NCI-H1436 treated with DMSO at 0.1 percent for 48 hours (cell line): ENCODE measurements around the gene CAB39.
"Not testable (repeated sequence)": the region's sequence is repeated elsewhere in the genome, so short reads cannot be mapped to it uniquely, and the experiment has no call there.

Source experiments
- DNase-seq: peaks from one replicate; lab custom pipeline; 2025; lab: John Stamatoyannopoulos, UW

CAB39 gene

GRCh38 chr2:230715201-230715600 is 2.6 kb downstream of the CAB39 start:
- no peak for DNase-seq

- no peak for DNase-seq
Measured at GRCh38 chr2:230716588-230716987, 3.9 kb downstream of the CAB39 start.

GRCh38 chr2:230717600-230717999 is 5.0 kb downstream of the CAB39 start:
- no peak for DNase-seq

- DNase-seq: no peak
Measured at GRCh38 chr2:230719340-230719739, 6.7 kb downstream of the CAB39 start.

GRCh38 chr2:230721712-230722111 is 9.1 kb downstream of the CAB39 start:
- DNase-seq: no peak

- no peak for DNase-seq
Measured at GRCh38 chr2:230722207-230722885, 9.7 kb downstream of the CAB39 start.

- DNase-seq: no peak
Measured at GRCh38 chr2:230723363-230723762, 10.7 kb downstream of the CAB39 start.

GRCh38 chr2:230724957-230725356 is 12.3 kb downstream of the CAB39 start:
- not testable (repeated sequence) for DNase-seq

GRCh38 chr2:230731512-230731911 is 18.9 kb downstream of the CAB39 start:
- DNase-seq: no peak

GRCh38 chr2:230732914-230733401 is 20.3 kb downstream of the CAB39 start:
- no peak for DNase-seq

- no peak for DNase-seq
Measured at GRCh38 chr2:230734247-230735175, 21.9 kb downstream of the CAB39 start.

GRCh38 chr2:230735884-230736283 is 23.2 kb downstream of the CAB39 start:
- no peak for DNase-seq

GRCh38 chr2:230737300-230737699 is 24.7 kb downstream of the CAB39 start:
- no peak for DNase-seq

GRCh38 chr2:230737791-230738226 is 25.2 kb downstream of the CAB39 start:
- no peak for DNase-seq

GRCh38 chr2:230738391-230738811 is 25.8 kb downstream of the CAB39 start:
- DNase-seq: no peak

GRCh38 chr2:230738924-230739323 is 26.3 kb downstream of the CAB39 start:
- no peak for DNase-seq

GRCh38 chr2:230739961-230740360 is 27.3 kb downstream of the CAB39 start:
- no peak for DNase-seq

- DNase-seq: no peak
Measured at GRCh38 chr2:230742781-230743180, 30.1 kb downstream of the CAB39 start.

GRCh38 chr2:230746213-230746612 is 33.6 kb downstream of the CAB39 start:
- no peak for DNase-seq

- DNase-seq: no peak
Measured at GRCh38 chr2:230748087-230748486, 35.4 kb downstream of the CAB39 start.

GRCh38 chr2:230749111-230749510 is 36.5 kb downstream of the CAB39 start:
- DNase-seq: no peak

GRCh38 chr2:230751062-230751461 is 38.4 kb downstream of the CAB39 start:
- DNase-seq: no peak

- DNase-seq: no peak
Measured at GRCh38 chr2:230754200-230754599, 41.6 kb downstream of the CAB39 start.
